Measurements from ENCODE around the gene NCBP1. TPM values are rescaled to one million over a fixed set of nuclear protein-coding genes. Genes with fewer than 3 reads are reported as not detected.
"Not testable (repeated sequence)": the region's sequence is repeated elsewhere in the genome, so short reads cannot be mapped to it uniquely, and the experiment has no call there.

Gene NCBP1
- total RNA-seq, result 26.4 and 34.1 TPM in 2 replicates

- DNase-seq (ENCODE audit: extremely low read depth, low read depth, low spot score), result peak; percentile 90
Observed at GRCh38 chr9:97632985-97633858, at the start of gene NCBP1, which contains the start of gene TSTD2. TSS of gene NCBP1 (plus strand) at chr9:97633821. CDS start at chr9:97633882, 61 bp downstream. TSS of gene TSTD2 (minus strand) at chr9:97633368. CDS start at chr9:97627562, 5,806 bp downstream.

- DNase-seq (ENCODE audit: extremely low read depth, low read depth, low spot score), result not testable (repeated sequence)
Observed at GRCh38 chr9:97584778-97585177, 48.8 kb upstream of the NCBP1 start.

GRCh38 chr9:97586909-97587308 is 46.7 kb upstream of the NCBP1 start:
- not testable (repeated sequence) for DNase-seq (ENCODE audit: extremely low read depth, low read depth, low spot score)

- no peak for DNase-seq (ENCODE audit: extremely low read depth, low read depth, low spot score)
Observed at GRCh38 chr9:97591535-97591934, 42.1 kb upstream of the NCBP1 start.

- DNase-seq (ENCODE audit: extremely low read depth, low read depth, low spot score), result no peak
Observed at GRCh38 chr9:97592126-97592525, 41.5 kb upstream of the NCBP1 start.

GRCh38 chr9:97593960-97594359 is 39.7 kb upstream of the NCBP1 start:
- DNase-seq (ENCODE audit: extremely low read depth, low read depth, low spot score), result no peak

- no peak for DNase-seq (ENCODE audit: extremely low read depth, low read depth, low spot score)
Observed at GRCh38 chr9:97594381-97594921, 39.2 kb upstream of the NCBP1 start.

GRCh38 chr9:97596906-97597305 is 36.7 kb upstream of the NCBP1 start:
- DNase-seq (ENCODE audit: extremely low read depth, low read depth, low spot score), result no peak

GRCh38 chr9:97598461-97599288 is 34.9 kb upstream of the NCBP1 start:
- DNase-seq (ENCODE audit: extremely low read depth, low read depth, low spot score), result peak; percentile 55

GRCh38 chr9:97599314-97599846 is 34.2 kb upstream of the NCBP1 start:
- DNase-seq (ENCODE audit: extremely low read depth, low read depth, low spot score), result no peak

GRCh38 chr9:97600531-97601227 is 32.9 kb upstream of the NCBP1 start:
- DNase-seq (ENCODE audit: extremely low read depth, low read depth, low spot score), result no peak

- DNase-seq (ENCODE audit: extremely low read depth, low read depth, low spot score), result no peak
Observed at GRCh38 chr9:97601228-97601898, 32.3 kb upstream of the NCBP1 start.

- DNase-seq (ENCODE audit: extremely low read depth, low read depth, low spot score), result no peak
Observed at GRCh38 chr9:97602430-97602829, 31.2 kb upstream of the NCBP1 start.

- no peak for DNase-seq (ENCODE audit: extremely low read depth, low read depth, low spot score)
Observed at GRCh38 chr9:97604901-97605645, 28.5 kb upstream of the NCBP1 start.

GRCh38 chr9:97615439-97616072 is 18.1 kb upstream of the NCBP1 start:
- peak; percentile 52 for DNase-seq (ENCODE audit: extremely low read depth, low read depth, low spot score)

- DNase-seq (ENCODE audit: extremely low read depth, low read depth, low spot score), result no peak
Observed at GRCh38 chr9:97617939-97618416, 15.6 kb upstream of the NCBP1 start.

GRCh38 chr9:97620063-97620462 is 13.6 kb upstream of the NCBP1 start:
- DNase-seq (ENCODE audit: extremely low read depth, low read depth, low spot score), result not testable (repeated sequence)

- not testable (repeated sequence) for DNase-seq (ENCODE audit: extremely low read depth, low read depth, low spot score)
Observed at GRCh38 chr9:97622483-97622882, 11.1 kb upstream of the NCBP1 start.
